ENCODE results near the gene CCAR1.
"Not testable (repeated sequence)": the region's sequence is repeated elsewhere in the genome, so short reads cannot be mapped to it uniquely, and the experiment has no call there.

The CCAR1 gene

DNA sequence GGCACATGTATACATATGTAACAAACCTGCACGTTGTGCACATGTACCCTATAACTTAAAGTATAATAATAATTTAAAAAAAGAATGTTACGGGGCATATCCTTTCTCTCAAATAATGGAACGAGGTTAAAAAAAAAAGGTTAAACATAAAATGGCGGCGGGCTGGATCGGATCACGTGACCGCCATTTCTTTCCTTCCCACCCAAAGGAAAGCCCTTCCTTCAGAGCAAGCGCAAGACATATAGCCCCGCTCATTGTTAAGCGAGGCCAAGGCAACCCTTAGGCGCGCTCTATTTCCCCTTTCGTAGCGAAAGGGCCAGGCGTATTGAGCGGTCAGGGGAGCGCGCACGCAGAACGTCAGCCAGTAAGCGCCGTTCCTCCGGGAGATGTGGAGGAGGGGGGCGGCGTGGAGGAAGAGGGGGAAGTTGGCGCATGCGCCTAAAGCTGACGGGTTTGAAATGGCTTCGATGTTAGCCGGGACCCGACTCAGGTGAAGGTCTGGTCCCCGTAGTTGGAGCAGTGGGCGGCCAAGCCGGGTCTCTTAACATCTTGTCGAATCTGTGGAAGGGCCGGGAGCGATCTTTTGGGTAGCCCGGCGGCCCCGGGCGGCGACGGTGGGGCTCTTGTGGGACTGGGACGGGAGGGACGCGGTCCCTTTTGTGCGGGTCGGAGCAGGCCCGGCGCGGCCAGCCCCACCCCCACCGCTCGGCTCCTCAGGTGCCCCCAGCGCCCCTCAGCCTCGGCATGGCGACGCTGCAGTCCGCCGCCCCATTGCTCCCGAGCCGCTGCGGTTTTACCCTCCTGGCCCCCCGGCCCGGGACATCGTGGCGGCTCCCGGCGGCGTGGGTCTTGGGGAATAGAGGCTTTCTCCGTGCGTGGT lies at the start of gene CCAR1:
CCAR1 (plus strand) TSS at position 447 of the 880 bp plus-strand sequence. CDS start 1,266 bp downstream, outside the sequence.
- DNase-seq, result peak in 55 of 56 donors; percentile 64 to 97 (median 91)

GRCh38 chr10:68684413-68684812 lies 36.6 kb upstream of the CCAR1 start:
- no peak for DNase-seq

GRCh38 chr10:68696018-68696417 lies 25.0 kb upstream of the CCAR1 start:
- DNase-seq, result no peak

- DNase-seq, result no peak
These were observed 23.9 kb upstream of the CCAR1 start for GRCh38 chr10:68697106-68697505.

DNA sequence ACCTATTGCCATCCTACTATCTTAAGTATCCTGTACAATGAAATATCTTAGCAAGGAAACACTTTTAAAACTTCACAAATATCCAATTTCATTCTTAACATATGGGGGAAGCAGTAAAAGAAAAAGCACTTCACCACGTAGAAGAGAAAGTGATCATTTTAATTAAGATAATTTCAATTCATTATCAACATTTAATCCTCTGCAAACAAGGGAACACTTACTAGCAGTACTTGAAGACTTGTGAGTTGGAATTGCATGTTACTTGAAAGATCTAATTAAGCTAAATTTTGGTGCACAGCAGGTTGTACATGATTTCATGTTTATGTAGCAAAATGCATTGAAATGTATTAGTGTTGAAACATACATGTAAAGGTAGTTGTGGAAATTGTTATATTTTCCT lies 20.8 kb upstream of the CCAR1 start:
- DNase-seq, result no peak

DNA sequence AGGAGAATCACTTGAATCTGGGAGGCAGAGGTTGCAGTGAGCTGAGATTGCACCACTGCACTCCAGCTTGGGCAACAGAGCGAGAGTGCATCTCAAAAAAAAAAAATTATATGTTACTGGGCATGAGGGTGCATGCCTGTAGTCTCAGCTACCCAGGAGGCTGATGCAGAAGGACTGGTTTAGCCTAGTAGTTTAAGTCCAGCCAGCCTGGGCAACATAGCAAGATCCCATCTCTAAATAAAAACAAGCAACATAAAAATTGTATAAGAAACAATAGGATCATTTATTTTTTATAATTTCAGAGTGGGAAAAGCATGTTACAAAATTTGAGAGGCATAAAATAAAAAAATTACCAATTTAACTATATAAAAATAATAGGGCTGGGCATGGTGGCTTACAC lies 15.5 kb upstream of the CCAR1 start:
- no peak for DNase-seq

GRCh38 chr10:68708987-68709386 lies 12.1 kb upstream of the CCAR1 start:
- not testable (repeated sequence) for DNase-seq

GRCh38 chr10:68713065-68713464 lies 8.0 kb upstream of the CCAR1 start:
- not testable (repeated sequence) for DNase-seq

DNA sequence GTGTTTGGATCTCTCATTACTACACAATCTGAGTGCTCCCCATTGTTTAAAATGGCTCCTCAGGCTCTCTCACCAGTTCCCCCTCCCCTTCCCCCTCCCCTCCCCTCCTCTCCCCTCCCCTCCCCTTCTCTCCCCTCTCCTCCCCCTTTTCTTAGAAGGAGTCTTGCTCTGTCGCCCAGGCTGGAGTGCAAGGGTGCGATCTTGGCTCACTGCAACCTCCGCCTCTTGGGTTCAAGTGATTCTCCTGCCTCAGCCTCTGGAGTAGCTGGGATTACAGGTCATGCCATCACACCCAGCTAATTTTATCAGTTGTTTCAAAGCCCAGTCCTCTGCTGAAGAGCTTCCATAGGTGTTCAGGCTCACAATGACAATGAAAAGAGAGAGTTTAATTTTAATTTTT lies 3.6 kb upstream of the CCAR1 start:
- no peak for DNase-seq

DNA sequence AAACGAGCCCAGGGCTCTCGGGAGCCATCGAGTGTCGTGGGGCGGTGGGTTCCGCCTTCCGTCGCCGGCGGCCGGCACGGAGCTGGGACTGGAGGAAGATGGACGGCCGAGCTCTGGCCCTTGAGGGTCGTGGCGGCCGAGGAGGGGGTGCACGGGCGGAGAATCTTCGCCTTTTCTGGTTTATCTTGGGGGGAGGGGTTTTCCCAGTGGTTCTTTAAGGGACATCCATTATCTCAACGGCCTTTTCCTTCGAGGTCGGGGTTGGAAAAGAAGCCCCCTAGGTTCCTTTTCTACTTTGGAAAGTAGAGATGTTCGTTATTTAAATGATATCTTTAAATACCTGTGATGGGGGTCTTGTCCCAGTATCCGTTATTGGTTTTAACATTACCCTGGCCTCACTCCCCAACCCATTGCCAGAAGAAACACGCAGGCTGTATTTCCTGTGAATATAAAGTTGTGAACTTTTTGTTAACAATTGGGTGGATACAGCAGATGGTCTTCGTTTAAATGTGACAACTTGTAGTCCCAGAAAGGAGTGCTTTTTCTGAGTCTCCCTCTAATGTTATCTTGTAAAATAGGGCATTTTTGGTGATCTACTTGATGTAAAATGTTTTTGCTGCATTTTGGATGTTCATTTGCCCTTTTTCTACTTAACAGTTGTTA lies 765 bp downstream of the CCAR1 start:
- DNase-seq, result peak in 5 of 56 donors; percentile 6 to 53 (median 41)

DNA sequence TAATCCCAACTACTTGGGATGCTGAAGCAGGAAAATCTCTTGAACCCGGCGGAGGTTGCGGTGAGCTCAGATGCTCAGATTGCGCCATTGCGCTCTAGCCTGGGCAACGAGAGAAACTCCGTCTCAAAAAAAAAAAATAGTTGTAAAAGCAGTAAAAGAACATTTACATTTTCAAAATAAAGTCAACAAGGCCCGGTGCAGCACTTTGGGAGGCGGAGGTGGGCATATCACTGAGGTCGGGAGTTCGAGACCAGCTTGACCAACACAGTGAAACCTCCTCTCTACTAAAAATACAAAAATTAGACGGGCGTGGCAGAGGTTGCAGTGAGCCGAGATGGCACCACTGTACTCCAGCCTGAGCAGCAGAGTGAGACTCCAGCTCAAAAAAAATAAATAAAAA lies 4.0 kb downstream of the CCAR1 start:
- no peak for DNase-seq

DNA sequence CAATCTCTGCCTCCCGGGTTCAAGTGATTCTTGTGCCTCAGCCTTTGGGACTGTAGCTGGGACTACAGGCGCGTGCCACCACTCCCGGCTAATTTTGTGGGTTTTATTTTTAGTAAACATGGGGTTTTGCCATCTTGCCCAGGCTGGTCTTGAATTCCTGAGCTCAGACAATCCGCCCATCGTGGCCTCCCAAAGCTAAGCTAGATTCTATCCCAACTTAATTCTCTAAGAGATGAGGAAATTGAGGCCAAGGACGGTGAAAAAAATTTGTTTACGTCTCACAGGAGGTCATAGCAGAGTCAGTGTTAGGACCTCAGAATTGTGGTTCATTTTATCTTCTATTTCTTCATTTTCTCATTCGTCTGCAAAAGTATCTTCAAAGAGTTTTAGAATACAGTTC lies 6.1 kb downstream of the CCAR1 start:
- DNase-seq, result no peak

GRCh38 chr10:68732651-68733050 lies 11.6 kb downstream of the CCAR1 start:
- no peak for DNase-seq

DNA sequence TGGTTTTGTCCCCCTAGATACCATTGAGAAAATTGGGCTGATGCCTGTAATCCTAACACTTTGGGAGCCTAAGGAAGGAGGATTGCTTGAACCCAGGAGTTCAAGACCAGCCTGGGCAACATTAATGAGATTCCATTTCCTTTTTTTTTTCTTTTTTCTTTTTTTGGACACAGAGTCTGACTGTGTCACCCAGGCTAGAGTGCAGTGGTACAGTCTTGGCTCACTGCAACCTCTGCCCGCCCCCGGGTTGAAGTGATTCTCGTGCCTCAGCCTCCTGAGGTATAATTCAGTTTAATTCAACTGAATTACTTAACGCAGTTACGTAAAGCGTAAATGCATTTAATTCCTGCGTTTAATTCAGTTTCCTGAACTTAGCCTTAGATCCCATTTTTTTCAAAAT lies 13.3 kb downstream of the CCAR1 start:
- DNase-seq, result no peak

DNA sequence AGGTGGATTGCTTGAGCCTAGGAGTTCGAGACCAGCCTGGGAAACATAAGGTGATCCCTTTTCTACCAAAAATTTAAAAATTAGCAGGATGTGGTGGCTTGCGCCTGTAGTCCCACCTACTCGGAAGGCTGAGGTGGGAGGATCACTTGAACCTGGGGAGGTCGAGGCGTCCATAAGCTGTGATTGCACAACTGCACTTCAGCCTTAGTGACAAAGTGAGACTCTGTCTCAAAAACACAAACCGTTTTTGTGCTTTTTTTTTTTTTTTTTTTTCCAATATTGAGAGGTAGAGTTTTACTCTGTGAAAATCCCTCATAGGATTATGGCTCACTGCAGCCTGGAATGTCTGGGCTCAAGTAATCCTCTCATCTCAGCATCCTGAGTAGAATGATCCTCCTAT lies 14.1 kb downstream of the CCAR1 start:
- DNase-seq, result no peak

- DNase-seq, result not testable (repeated sequence)
These were observed 14.7 kb downstream of the CCAR1 start for GRCh38 chr10:68735739-68736138.

- not testable (repeated sequence) for DNase-seq
These were observed 19.6 kb downstream of the CCAR1 start for GRCh38 chr10:68740676-68741075.

GRCh38 chr10:68742397-68742796 lies 21.4 kb downstream of the CCAR1 start:
- no peak for DNase-seq

DNA sequence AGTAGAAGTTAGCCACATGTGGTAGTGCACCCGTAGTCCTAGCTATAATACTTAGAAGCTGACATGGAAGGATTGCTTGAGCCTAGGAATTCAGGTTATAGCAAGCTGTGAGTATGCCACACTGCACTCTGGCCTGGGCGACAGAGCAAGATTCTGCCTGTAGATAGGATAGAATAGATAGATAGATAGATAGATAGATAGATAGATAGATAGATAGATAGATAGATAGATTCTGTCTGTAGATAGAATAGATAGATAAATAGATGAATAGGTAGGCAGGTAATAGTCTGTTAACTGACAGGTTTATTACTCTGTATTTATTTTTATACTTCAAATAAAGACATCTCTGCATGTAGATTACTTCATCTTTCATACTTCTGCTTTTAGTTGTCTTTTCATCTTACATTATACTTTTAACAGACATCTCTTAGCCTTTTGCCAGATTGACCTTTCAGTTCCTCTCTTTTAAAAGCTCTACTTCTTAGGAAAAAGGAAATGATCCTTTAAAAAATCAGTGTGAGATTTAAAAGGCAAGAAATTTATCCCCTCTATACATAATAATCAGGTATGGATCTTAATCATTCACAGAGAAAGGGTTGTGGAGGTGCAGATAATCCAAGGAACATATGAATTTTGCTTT lies 31.8 kb downstream of the CCAR1 start:
- no peak for DNase-seq

DNA sequence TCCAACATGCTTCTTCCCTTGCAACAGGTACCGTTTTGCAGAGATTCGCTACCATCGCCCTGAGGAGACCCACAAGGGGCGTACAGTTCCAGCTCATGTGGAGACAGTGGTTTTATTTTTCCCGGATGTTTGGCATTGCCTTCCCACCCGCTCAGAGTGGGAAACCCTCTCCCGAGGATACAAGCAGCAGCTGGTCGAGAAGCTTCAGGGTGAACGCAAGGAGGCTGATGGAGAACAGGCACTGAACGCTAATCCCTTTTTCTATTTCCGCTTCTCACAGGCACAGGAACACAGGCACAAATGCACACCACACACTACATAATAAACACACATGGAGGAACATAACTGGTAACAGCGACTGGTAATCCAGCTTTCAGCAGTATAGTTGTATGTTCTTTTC lies 35.2 kb downstream of the CCAR1 start:
- DNase-seq, result no peak

DNA sequence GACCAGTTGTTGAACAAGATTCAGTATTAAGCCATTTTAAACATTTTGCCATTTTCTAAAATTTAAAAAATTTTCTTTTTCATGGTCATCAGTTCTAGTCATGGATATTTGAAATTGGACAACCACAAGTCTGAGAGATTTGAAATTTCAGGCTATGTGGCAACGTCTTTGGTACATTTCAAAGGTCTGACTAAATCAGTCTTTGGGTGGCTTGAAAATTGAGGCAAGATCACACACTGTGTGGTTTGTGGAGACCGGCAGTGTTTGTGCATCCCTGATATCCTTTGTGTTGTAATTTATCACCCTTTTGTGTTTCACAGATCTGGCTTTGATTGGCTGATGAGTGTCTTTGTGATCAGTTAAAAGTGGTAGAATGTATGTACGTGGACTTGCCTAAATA lies 35.7 kb downstream of the CCAR1 start:
- DNase-seq, result no peak

- no peak for DNase-seq
These were observed 38.3 kb downstream of the CCAR1 start for GRCh38 chr10:68759223-68759863.
